GM18861 (cell line): Measurements from ENCODE around the gene ZNF416.

Experiments
- ATAC-seq: cut with Tn5 transposase; IDR thresholded peaks from one replicate; pipeline ENCODE4 v1.9.1; 2021; ENCODE audit not compliant: unreplicated experiment

The ZNF416 gene

DNA sequence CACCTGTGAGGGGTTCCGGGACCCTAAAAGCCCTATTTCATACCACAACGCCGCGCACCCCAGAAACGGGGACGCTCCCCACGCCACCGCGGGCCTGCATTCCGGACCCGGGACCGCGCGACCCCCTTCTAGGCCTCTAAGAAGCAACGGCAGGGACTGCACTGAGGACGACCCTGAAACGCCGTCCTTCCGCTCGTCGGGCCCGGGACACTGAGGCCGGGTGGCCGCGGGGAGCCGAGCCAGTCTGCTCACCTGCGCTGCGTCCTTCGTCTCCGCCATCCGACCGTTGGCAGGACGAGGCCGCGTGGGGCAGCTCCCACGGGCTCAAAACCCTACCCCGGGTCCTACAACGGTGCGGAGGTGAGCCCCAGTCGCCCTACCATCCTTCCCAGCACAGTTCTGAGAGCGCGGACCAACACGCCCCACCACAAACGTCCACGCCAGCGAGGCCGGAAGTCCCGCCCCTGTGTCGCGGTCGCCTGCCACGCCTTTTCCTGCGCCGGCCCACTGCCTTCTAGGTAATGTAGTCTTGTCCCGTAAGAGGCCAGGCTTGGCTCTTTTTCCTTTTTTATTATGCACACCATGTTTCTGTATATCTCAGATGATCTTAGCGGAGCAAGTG is 19.2 kb downstream of the ZNF416 start, which contains the start of gene ZNF550:
Gene ZNF550 (minus strand): TSS at position 460 of the 622 bp plus-strand sequence. CDS start 181 bp downstream, at position 279.
- peak; percentile 80 for ATAC-seq

DNA sequence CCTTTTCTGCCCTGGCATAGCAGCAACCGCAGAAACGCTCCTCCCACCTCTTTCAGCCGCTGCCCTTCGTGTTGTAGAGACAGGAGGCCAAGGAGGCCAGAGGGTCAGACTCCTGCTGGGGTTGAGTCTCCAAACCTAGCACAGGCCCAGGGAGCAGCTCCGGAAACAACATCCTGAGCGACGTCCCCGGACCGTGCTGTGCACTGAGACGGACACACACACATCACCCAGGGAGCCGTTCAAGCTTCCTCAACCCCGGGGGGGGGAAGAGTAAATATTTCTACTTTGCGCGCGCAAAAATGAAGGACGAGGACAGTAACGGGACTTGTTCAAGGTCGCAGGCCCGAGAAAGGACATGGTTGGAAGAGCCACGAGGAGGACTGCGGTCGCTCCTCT is 19.7 kb downstream of the ZNF416 start:
- no peak for ATAC-seq

DNA sequence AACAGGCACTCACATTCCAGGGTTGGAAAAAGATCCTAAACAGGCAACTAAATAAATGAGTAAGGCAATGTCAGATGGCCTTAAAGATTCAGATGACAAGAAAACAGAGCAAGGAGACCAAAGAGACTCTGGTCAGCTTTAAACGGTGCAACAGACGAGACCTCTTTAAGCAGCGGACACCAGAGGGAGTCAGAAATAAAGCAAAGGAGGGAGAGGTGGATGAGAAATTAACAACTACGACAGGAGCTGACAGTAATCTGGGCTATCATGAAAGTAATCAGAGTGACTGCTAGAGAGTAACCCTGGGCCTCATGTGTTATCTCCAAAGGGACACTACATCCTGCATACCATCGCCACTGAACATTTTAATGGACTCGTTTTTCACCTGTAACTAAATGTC is 20.2 kb downstream of the ZNF416 start:
- ATAC-seq: no peak

DNA sequence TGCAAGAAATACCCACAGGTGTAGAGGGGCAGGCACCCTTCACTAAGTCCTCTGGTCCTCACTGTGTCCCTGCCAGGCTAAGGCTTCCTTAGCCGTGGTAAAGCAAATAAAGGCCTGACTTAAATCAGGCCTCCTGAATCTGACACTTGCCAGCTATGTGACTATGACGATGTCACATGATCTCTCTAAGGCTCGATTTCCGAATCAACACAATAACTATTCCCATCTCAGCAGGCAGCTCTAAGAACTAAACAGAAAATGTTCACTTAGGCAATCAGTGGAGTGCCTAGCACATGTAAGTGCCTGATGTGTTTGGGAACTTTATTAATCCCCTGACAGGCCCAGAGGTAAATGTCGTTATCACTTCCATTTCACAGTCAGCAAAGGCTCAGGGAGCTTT is 21.1 kb downstream of the ZNF416 start:
- no peak for ATAC-seq

DNA sequence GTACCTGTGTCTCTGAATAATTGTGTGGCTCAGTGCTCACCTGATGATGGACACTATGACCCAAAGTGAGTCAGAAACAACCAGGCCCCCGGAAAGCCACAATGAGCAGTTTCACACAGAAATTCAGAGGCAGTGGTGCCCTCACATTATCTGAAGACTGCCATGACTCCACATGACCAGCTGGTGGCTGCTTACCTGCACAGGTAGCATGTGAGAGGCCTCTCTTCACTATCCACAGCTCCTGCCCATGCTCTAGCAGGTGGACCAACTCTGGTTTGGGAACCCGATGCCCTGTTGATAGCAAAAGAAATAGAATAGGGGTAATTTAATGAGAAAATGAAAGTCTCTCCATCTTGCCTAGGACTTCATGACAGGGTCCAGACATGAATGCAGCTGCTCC is 26.3 kb downstream of the ZNF416 start:
- no peak for ATAC-seq

DNA sequence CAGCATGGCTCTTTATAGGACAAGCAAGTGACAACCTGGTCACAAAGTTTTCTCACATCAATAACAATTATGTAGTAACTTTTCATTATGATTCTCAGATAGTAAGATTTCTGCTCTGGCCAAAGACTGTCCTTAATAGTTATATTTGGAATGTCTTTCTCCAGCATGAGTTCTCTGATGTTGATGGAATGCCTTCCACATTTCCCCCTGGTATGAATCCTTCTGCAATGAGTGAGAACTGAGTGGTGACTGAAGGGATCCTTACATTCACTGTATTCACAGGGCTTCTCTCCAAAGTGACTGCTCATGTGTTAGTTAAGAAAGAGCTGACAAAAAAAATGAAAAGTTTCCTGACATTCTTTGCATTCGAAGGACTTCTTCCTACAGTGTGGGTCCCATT is 32.2 kb downstream of the ZNF416 start:
- ATAC-seq: no peak

DNA sequence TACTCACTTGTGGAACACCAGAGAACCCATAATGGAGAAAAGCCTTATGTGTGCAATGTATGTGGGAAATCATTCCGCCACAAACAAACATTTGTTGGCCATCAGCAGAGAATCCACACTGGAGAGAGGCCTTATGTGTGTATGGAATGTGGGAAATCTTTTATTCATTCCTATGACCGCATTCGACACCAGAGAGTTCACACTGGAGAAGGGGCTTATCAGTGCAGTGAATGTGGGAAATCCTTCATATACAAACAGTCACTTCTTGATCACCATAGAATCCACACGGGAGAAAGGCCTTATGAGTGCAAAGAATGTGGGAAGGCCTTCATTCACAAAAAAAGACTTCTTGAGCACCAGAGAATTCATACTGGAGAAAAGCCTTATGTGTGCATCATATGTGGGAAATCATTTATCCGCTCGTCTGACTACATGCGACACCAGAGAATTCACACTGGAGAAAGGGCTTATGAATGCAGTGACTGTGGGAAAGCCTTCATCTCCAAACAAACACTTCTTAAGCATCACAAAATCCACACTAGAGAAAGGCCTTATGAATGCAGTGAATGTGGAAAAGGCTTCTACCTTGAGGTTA is 40.7 kb downstream of the ZNF416 start:
- no peak for ATAC-seq

DNA sequence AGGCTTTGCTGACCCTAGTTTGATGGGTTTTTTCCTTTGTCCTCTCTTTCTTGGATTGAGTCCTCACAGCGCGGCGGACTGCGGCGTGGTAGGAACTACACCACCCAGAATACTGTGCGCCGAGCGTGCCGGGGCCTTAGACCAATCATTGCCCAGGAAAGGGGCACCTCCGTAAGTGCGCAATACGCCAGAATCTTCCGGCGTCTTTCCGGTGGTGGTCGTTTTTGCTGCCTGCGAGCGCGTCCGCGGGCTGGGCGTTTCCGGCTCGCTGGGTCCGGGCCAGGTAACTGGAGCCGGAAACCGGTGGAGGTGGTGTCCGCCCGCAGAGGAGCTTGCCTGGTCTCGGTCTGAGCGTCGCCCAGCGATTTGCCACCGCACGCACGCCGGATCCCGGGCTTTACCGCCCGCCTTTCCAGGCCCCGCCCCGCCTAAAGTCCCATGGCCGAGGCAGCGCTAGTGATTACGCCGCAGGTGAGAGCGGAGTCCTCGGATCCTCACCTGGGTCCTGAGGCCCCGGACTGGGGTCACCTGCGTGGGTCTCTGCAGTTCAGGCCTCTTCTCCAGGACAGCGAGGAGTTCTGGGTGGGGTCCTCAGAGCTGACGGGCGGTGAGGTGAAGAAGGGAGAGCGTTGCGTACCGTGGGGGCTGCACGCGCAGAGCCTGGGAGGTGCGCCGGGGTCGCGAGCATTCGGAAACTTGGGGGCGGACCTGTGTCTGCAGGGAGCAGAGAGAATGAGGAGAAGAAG is 51.4 kb downstream of the ZNF416 start, which contains the start of gene ZNF549:
Gene ZNF549 (plus strand): TSS at position 221 of the 746 bp plus-strand sequence. CDS start 218 bp downstream, at position 439.
- peak; percentile 95 for ATAC-seq
